Fibroblast of lung (primary cell): ENCODE results near the gene VIPR2.

Experiments
- EZH2 ChIP-seq: IDR thresholded peaks from 2 replicates; pipeline ENCODE4 v1.5.1; 2012; ENCODE audit warnings: low read length, control low read depth, mild to moderate bottlenecking; ENCODE audit errors: missing control alignments
- TF ChIP-seq, protein P1 (sequence below), 2 donors: IDR thresholded peaks in 1 of 2; conservative IDR thresholded peaks in 1 of 2; 1 replicate in 1 of 2; 2 replicates in 1 of 2; pipeline ENCODE4 v1.5.1; 2011 to 2012; ENCODE audit warnings: low read length in 2 of 2, control low read depth in 1 of 2, inconsistent platforms in 1 of 2, low read depth in 1 of 2, mild to moderate bottlenecking in 1 of 2

DNA sequence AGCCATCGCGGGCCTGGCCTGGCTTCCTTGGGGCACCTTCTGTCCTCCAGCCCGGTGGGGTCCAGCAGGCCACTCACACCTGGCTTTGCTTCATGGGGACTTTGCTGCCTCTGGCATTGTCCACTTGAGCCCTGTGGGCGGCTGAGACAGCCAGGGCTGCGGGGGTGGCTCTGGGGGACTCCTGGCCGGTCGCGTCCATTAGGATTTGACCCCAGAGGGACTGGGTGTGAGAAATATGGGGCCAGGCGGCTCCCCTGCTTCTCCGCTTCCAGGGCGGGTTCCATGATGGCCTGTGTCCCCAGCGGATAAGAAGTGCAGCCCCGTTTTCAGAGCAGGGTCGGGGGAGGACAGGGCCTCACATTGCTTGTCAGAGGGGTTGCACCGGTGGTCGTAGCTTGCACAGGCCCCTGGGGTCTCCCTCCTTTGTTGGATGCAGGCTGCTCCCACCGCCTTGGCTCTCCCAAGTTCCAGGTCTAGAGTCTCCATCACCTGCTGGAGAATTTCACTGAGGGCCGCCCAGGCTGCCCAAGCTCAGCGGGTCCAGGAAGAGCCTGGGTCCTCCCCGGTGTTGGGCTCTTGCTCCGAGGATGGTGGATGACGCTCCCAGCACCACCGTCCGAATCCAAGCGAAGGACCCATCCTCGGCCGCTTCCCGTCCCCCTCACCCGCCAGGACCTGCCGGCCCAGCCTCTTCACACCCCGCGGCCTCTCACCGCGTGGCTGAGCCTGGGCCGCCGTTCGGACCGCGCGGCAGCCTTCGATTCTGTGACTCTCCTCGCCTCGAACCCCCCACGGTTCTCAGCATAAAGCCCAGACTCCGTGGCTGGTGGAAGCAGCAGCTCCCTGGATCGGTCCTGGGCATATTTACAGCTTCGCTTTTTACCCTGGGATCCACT lies 148.2 kb downstream of the VIPR2 start:
- TF ChIP-seq, protein P1, sequence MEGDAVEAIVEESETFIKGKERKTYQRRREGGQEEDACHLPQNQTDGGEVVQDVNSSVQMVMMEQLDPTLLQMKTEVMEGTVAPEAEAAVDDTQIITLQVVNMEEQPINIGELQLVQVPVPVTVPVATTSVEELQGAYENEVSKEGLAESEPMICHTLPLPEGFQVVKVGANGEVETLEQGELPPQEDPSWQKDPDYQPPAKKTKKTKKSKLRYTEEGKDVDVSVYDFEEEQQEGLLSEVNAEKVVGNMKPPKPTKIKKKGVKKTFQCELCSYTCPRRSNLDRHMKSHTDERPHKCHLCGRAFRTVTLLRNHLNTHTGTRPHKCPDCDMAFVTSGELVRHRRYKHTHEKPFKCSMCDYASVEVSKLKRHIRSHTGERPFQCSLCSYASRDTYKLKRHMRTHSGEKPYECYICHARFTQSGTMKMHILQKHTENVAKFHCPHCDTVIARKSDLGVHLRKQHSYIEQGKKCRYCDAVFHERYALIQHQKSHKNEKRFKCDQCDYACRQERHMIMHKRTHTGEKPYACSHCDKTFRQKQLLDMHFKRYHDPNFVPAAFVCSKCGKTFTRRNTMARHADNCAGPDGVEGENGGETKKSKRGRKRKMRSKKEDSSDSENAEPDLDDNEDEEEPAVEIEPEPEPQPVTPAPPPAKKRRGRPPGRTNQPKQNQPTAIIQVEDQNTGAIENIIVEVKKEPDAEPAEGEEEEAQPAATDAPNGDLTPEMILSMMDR (conservative IDR thresholded peaks at IDR 0.05 in 1 of 2, IDR thresholded peaks at IDR 0.05 in 1 of 2; ENCODE audit: low read depth in 1 of 2, low read length in 2 of 2), result no peak
- TF ChIP-seq EZH2, result no peak
